Smooth muscle cell (in vitro differentiated cells): ENCODE results near the gene WSCD2. TPM values are rescaled to one million over a fixed set of nuclear protein-coding genes. Genes with fewer than 3 reads are reported as not detected.

Experiments
- DNase-seq: peaks from one replicate; lab custom pipeline; 2025; ENCODE audit not compliant: unreplicated experiment; lab: John Stamatoyannopoulos, UW
- H2AFZ ChIP-seq: fragments of 200-600 bp; sonication (generic); 2 replicates; pipeline ENCODE4 v1.6.0; 2016; ENCODE audit warnings: antibody characterized with exemption, low read depth, mild to moderate bottlenecking
- H3F3A ChIP-seq: fragments of 200-600 bp; sonication (generic); 2 replicates; pipeline ENCODE4 v1.6.0; 2017; ENCODE audit warnings: antibody characterized with exemption, low read depth
- H3K27ac ChIP-seq: fragments of 200-600 bp; sonication (generic); 2 replicates; pipeline ENCODE4 v1.5.1; 2016; ENCODE audit warnings: low read depth, mild to moderate bottlenecking
- H3K27me3 ChIP-seq: fragments of 200-600 bp; sonication (generic); 2 replicates; pipeline ENCODE4 v1.6.1; 2016; ENCODE audit warnings: low read depth, mild to moderate bottlenecking
- H3K36me3 ChIP-seq: fragments of 200-600 bp; sonication (generic); 2 replicates; pipeline ENCODE4 v1.5.1; 2016; ENCODE audit warnings: low read depth
- H3K4me1 ChIP-seq: fragments of 200-600 bp; sonication (generic); 2 replicates; pipeline ENCODE4 v1.5.1; 2016; ENCODE audit warnings: low read depth
- H3K4me2 ChIP-seq: fragments of 200-600 bp; sonication (generic); 2 replicates; pipeline ENCODE4 v1.6.0; 2016; ENCODE audit warnings: mild to moderate bottlenecking
- H3K4me3 ChIP-seq: fragments of 200-600 bp; sonication (generic); 2 replicates; pipeline ENCODE4 v1.5.1; 2016; ENCODE audit warnings: mild to moderate bottlenecking
- H3K79me2 ChIP-seq: fragments of 200-600 bp; sonication (generic); 2 replicates; pipeline ENCODE4 v1.6.0; 2016; ENCODE audit warnings: low read depth, mild to moderate bottlenecking
- H3K9ac ChIP-seq: fragments of 200-600 bp; sonication (generic); 2 replicates; pipeline ENCODE4 v1.6.0; 2016; ENCODE audit warnings: low read depth
- H3K9me3 ChIP-seq: fragments of 200-600 bp; sonication (generic); replicated peaks from 2 replicates; pipeline ENCODE4 v1.5.1; 2016; ENCODE audit warnings: low read depth
- H4K20me1 ChIP-seq: fragments of 200-600 bp; sonication (generic); 2 replicates; pipeline ENCODE4 v1.6.0; 2016; ENCODE audit warnings: low read depth
- CTCF ChIP-seq: fragments of 200-600 bp; sonication (generic); IDR thresholded peaks from 2 replicates; pipeline ENCODE4 v1.5.1; 2017; ENCODE audit warnings: borderline replicate concordance, mild to moderate bottlenecking, antibody characterized with exemption; ENCODE audit not compliant: insufficient read depth, poor library complexity, severe bottlenecking
- WGBS: methylation state at CpG from one replicate; pipeline ENCODE4 v1.1.7; 2016; ENCODE audit warnings: low lambda C conversion rate; 5-methylcytosine and 5-hydroxymethylcytosine counted together
- polyA plus RNA-seq: library from polyadenylated mRNA; unstranded; fragments of >200 nt; fragmentation: Nextera tagmentation; extraction: Ambion mirVana; gene quantifications from 2 replicates; pipeline ENCODE4 v1.2.1, GENCODE V29; 2016
- total RNA-seq: library from RNA; depleted of rRNA; stranded (reverse); fragments of >200 nt; gene quantifications from 2 replicates; pipeline ENCODE4 v1.2.3, GENCODE V29; 2014

The WSCD2 gene
- total and polyA plus RNA-seq, 2 experiments from 2014 or later, result 0.13 TPM

GRCh38 chr12:108181095-108181454, 52.0 kb downstream of the WSCD2 start:
- Histone ChIP-seq H3K4me1 (no peaks in the 10 kb centered on the region), H3K4me3 (no peak overlapping the region), H3K9me3 (no peaks in the 10 kb centered on the region), H3K4me2 (no peak overlapping the region), H3K36me3 (no peaks in the 10 kb centered on the region), H3K27ac (no peak overlapping the region), H3F3A (no peaks in the 10 kb centered on the region), H2AFZ (no peak overlapping the region), H4K20me1 (no peaks in the 10 kb centered on the region), H3K9ac (no peak overlapping the region), H3K27me3 (peaks cover 6% of the 10 kb centered on the region), H3K79me2 (no peaks in the 10 kb centered on the region)
- no peak for DNase-seq
- TF ChIP-seq CTCF, result no peak
- 77% methylated on average over 8 of the region's 8 CpGs for WGBS

DNA sequence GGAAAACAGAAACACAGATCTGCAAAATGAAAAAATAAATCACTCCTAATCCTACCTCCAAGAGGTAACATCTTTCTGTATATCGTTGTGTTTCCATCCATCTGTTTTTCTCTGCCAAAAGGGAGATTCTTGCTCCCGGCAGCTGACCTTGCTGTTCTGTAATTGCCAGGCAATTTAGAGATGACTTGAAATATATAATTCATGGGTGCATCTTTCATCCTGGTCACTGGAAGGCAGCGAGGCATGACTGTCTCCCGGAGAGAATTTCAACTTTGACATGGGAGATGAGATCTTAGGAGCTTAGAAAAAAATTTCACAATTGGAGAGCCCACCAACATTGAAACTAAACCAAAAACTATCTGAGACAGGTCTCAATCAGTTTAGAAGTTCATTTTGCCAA, 53.0 kb downstream of the WSCD2 start:
- TF ChIP-seq CTCF, result no peak
- no peak overlapping the region for H3K4me3 ChIP-seq
- H3K4me2 ChIP-seq, result no peak overlapping the region
- no peaks in the 10 kb centered on the region for H3F3A ChIP-seq
- DNase-seq, result no peak
- H2AFZ ChIP-seq, result no peak overlapping the region
- H3K27me3 ChIP-seq, result peaks cover 6% of the 10 kb centered on the region
- H3K79me2 ChIP-seq, result no peaks in the 10 kb centered on the region
- no peaks in the 10 kb centered on the region for H3K9me3 ChIP-seq
- H4K20me1 ChIP-seq, result no peaks in the 10 kb centered on the region
- H3K27ac ChIP-seq, result no peak overlapping the region
- H3K36me3 ChIP-seq, result no peaks in the 10 kb centered on the region
- H3K9ac ChIP-seq, result no peak overlapping the region
- 90% methylated on average over 4 of the region's 4 CpGs for WGBS
- no peaks in the 10 kb centered on the region for H3K4me1 ChIP-seq

GRCh38 chr12:108185002-108185401, 55.9 kb downstream of the WSCD2 start:
- H2AFZ ChIP-seq, result no peak overlapping the region
- no peaks in the 10 kb centered on the region for H3F3A ChIP-seq
- no peak for DNase-seq
- no peaks in the 10 kb centered on the region for H3K9me3 ChIP-seq
- H3K27ac ChIP-seq, result no peak overlapping the region
- no peaks in the 10 kb centered on the region for H3K79me2 ChIP-seq
- no peak overlapping the region for H3K9ac ChIP-seq
- H4K20me1 ChIP-seq, result no peaks in the 10 kb centered on the region
- no peaks in the 10 kb centered on the region for H3K36me3 ChIP-seq
- no peak overlapping the region for H3K4me2 ChIP-seq
- 95% methylated on average over 1 of the region's 1 CpG for WGBS
- peaks cover 6% of the 10 kb centered on the region for H3K27me3 ChIP-seq
- no peaks in the 10 kb centered on the region for H3K4me1 ChIP-seq
- no peak for TF ChIP-seq CTCF
- no peak overlapping the region for H3K4me3 ChIP-seq

DNA sequence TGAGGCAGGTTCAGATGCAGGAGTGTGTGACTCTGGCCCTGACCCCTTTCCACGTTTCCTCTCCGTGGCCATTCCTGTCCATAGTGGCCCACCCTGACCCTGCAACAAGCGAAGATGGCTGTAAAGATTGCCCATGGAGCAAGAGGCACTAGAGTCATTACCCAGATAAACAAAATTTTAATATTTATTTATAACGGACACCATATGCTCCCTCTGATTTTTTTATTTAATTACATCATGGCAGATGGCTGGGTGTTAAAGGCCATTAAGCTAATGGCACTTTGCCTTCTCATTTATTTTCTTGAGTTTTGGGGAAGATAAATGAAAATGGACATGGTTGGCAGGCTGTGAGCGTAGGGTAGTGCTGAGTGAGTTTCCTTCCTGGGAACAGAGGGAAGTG, 58.7 kb downstream of the WSCD2 start:
- no peak for DNase-seq
- no peaks in the 10 kb centered on the region for H4K20me1 ChIP-seq
- no peaks in the 10 kb centered on the region for H3F3A ChIP-seq
- no peak for TF ChIP-seq CTCF
- H2AFZ ChIP-seq, result no peak overlapping the region
- no peaks in the 10 kb centered on the region for H3K36me3 ChIP-seq
- H3K4me2 ChIP-seq, result no peak overlapping the region
- WGBS, result 93% methylated on average over 5 of the region's 5 CpGs
- no peaks in the 10 kb centered on the region for H3K9me3 ChIP-seq
- H3K79me2 ChIP-seq, result no peaks in the 10 kb centered on the region
- H3K9ac ChIP-seq, result no peak overlapping the region
- H3K27ac ChIP-seq, result no peak overlapping the region
- H3K4me3 ChIP-seq, result no peak overlapping the region
- no peaks in the 10 kb centered on the region for H3K4me1 ChIP-seq
- H3K27me3 ChIP-seq, result peaks cover 2% of the 10 kb centered on the region
